GM10847 (cell line): ENCODE results near the gene CBX6.

ENCODE experiments used
- POLR2A ChIP-seq: IDR thresholded peaks from 2 replicates; pipeline ENCODE4 v1.6.1; 2011; ENCODE audit not compliant: insufficient read length; ENCODE audit errors: extremely low read depth

Gene CBX6

DNA sequence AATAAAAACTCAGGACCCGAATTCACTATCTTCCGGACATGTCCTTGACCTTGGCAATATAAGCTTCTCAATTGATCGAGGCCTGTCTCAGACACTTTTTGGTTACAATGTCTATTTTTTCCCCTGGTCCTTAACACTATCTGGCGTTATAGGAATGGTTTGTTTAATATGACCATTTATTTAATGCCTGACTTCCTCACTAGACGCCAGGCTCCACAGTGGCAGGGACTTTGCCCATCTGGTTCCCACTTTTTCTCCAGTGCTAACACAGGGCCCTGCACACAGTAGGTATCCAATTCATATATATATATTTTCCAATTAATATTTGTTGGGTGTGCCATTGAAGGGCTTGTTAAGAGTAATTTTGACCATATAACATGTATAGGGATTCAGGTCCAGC lies 7.9 kb upstream of the CBX6 start:
- no peak for TF ChIP-seq POLR2A

GRCh38 chr22:38879108-38879729 lies 7.2 kb upstream of the CBX6 start:
- no peak for TF ChIP-seq POLR2A

GRCh38 chr22:38878001-38878400 lies 6.0 kb upstream of the CBX6 start:
- TF ChIP-seq POLR2A, result no peak

GRCh38 chr22:38874529-38875222 lies 2.7 kb upstream of the CBX6 start:
- TF ChIP-seq POLR2A, result no peak

GRCh38 chr22:38873469-38874411 lies 1.7 kb upstream of the CBX6 start:
- TF ChIP-seq POLR2A, result no peak

DNA sequence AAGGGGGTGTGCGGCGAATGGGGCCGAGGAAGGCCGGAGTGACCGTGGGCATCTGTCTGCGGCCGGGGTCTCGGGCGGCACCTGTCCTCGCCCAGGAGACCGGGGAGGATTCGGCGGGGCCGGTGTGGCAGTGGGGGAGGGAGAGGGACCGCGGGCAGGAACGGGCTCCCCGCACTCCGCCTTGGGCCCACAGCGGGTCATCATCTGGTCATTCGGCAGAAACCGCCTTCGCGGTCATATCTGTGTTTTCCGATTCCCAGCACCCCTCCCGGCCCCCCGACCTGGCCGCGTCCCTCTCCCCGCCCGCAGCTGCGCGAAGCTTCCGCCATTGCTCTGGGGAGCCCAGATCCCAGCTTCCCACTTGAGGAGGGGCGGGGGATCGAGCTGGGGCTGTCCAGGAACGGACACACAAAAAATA lies 824 bp upstream of the CBX6 start:
- TF ChIP-seq POLR2A, result no peak

GRCh38 chr22:38871360-38872171 lies 450 bp downstream of the CBX6 start:
- no peak for TF ChIP-seq POLR2A

DNA sequence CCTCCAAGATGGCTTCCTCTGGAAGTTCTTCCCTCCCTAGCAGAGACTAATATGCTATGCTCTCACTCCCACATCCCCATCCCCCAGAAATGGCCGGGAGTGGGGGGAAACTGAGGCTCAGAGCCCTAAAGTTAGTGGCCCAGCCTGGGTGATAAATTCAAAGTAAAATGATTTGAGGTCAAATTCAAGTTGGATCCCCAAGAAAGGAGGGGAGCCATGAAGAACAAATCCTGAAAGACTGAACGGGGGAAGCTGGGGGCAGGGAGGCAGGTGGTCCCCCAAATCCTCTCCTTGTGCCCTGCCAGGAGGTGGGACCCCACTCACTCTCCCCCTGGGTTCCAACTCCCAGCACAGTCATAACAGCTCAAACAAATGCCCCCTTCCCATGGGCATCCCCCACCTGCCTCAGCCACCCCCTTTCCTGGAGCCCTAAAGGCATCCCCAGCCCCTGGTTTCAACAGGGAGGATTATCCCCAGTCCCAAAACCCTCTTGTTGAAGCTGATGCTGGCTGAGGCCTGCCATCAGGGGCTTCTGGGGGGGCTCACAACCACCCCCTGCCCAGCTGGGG lies 1.1 kb downstream of the CBX6 start:
- no peak for TF ChIP-seq POLR2A

DNA sequence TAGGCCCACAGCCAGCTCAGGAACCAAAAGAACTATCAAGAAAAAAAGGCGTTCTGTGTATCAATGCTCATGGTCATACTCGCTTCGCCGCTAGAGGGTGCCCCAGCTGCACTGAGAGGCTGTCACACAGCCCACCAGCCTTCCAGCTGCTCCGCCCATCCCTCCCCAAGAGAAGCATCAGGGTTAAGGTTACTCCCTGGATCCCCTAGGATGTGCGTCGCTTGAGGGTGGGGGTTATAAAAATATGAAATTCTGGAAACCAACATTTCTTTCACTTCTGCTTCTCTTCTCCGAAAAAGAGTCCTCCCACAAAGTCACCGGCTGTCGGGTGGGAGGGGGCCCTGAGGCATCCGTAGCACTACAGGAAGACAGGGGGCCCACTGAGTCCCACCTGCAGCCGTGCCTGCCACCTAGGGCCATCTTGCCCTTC lies 1.7 kb downstream of the CBX6 start:
- no peak for TF ChIP-seq POLR2A

DNA sequence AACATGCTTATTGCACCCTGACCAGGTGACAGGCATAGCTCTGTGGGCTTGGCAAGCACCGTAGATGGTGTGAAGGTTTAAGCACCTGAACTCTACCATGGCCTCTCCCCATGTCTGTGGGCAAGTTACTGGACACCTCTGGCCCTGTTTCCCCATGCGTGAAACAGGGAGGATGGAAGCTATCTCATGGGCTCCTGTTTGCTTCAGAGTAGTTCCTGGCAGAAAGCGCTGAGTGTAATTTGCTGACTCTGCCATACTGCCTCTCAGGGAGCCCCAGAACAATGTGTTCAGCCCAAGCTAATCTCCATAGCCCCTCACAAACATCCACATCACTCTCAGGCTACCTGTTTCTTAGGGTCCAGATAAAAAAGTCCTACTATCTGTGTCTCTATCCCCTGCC lies 2.4 kb downstream of the CBX6 start:
- no peak for TF ChIP-seq POLR2A

DNA sequence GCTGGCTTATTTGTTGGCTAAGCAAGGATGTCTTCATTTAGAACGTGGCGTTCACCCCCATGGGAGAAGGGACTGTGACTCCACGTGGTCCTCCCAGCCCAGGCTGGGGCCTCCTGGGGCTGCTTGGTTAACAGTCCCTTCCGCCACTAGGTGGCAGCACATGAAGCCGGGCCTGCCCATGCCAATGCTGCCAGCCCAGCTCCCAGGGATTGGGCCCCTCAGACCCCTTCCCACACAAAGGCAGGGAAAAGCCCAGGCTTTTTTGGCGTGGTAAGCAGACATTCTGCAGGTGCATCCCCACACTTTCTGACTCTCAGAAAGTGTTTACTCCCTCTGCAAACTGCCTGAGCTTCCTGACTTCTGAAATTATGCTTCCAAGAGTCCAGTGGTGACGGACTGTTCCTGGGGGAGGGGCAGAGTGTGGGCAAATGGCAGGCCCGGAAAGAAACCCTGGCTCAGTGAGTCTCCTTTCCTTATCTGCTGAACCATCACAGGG lies 3.1 kb downstream of the CBX6 start:
- TF ChIP-seq POLR2A, result no peak

GRCh38 chr22:38868286-38868721 lies 3.7 kb downstream of the CBX6 start:
- TF ChIP-seq POLR2A, result no peak

GRCh38 chr22:38867471-38868285 lies 4.3 kb downstream of the CBX6 start:
- no peak for TF ChIP-seq POLR2A

- no peak for TF ChIP-seq POLR2A
Observed at GRCh38 chr22:38867124-38867455, 4.9 kb downstream of the CBX6 start.
